Measurements from ENCODE around the gene TSC2. TPM values are rescaled to one million over a fixed set of nuclear protein-coding genes. Genes with fewer than 3 reads are reported as not detected.

The TSC2 gene
- total RNA-seq, 4 donors from 2014 or later, result 103 to 193 (median 143) TPM

DNA sequence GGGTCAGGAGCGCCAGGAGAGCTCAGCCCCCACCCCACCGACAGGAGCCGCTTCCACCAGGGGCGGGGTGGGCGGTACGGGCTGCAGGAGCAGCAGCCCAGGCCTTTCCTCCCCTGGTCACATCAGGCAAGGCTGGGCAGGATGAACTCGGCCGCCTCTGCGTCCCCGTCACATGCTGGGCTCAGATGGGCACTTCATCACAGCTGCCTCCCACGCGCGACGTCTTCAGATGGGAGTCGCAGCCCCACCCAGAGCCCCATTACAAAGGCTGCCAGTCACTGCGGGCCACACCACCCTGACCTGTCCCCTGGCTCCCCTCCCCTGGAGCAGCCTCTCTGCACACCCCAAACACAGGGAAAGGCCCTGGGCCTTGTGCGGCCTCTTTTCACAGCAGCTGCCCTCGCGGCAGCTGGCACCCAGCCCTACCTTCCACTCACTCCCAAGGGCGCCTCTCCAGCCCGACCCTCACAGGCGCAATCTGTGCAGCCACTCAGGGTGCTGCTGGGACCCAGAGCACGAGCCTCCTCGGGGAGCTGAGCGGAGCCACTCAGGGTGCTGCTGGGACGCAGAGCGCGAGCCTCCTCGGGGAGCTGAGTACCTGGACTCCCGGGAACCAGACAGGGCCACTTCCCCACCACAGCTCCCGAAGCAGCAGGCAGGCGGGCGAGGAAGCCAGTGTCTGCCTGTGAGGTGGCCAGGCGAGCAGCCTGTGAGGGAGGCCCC, 42.8 kb upstream of the TSC2 start:
- no peaks in the 10 kb centered on the region for H3K27me3 ChIP-seq
- H3K9me3 ChIP-seq, result no peaks in the 10 kb centered on the region
- no peak overlapping the region for H3K27ac ChIP-seq
- DNase-seq (ENCODE audit: low spot score in 2 of 2), result no peak
- peaks cover 36% of the 10 kb centered on the region for H3K36me3 ChIP-seq
- WGBS, result 72% methylated on average over 9 of the region's 34 CpGs
- H3K4me3 ChIP-seq, result no peak overlapping the region
- H3K4me1 ChIP-seq, result peaks cover 59% of the 10 kb centered on the region
- TF ChIP-seq, protein P1, sequence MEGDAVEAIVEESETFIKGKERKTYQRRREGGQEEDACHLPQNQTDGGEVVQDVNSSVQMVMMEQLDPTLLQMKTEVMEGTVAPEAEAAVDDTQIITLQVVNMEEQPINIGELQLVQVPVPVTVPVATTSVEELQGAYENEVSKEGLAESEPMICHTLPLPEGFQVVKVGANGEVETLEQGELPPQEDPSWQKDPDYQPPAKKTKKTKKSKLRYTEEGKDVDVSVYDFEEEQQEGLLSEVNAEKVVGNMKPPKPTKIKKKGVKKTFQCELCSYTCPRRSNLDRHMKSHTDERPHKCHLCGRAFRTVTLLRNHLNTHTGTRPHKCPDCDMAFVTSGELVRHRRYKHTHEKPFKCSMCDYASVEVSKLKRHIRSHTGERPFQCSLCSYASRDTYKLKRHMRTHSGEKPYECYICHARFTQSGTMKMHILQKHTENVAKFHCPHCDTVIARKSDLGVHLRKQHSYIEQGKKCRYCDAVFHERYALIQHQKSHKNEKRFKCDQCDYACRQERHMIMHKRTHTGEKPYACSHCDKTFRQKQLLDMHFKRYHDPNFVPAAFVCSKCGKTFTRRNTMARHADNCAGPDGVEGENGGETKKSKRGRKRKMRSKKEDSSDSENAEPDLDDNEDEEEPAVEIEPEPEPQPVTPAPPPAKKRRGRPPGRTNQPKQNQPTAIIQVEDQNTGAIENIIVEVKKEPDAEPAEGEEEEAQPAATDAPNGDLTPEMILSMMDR (IDR thresholded peaks at IDR 0.05), result no peak
- TF ChIP-seq POLR2AphosphoS5 (IDR thresholded peaks at IDR 0.05), result no peak
- no peak for TF ChIP-seq POLR2A (IDR thresholded peaks at IDR 0.05)
- no peak for TF ChIP-seq EP300 (IDR thresholded peaks at IDR 0.05)

DNA sequence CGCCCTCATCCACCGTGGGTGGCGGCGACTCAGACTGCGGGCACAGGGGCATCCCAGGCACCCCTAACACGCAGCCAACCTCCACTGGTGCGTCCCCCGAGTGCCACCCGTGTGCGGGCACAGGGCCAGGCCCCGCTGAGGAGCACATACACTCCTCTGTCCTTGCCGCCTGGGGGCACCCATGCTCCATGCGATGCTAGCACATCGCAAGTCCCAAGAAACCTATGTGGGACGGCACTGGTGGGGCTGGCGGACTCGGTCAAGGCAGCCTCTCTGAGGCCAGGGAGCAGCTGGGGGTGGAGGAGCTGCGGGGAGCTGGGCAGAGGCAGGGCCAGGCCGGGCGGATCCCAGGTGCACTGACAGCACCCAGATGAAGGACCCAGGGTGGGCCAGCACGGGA, 42.1 kb upstream of the TSC2 start:
- WGBS, result 68% methylated on average over 8 of the region's 21 CpGs
- no peak overlapping the region for H3K27ac ChIP-seq
- TF ChIP-seq POLR2AphosphoS5 (IDR thresholded peaks at IDR 0.05) (no peak), EP300 (IDR thresholded peaks at IDR 0.05) (no peak), POLR2A (IDR thresholded peaks at IDR 0.05) (no peak)
- TF ChIP-seq, protein P1 (IDR thresholded peaks at IDR 0.05), result no peak
- H3K27me3 ChIP-seq, result no peaks in the 10 kb centered on the region
- peaks cover 66% of the 10 kb centered on the region for H3K4me1 ChIP-seq
- no peaks in the 10 kb centered on the region for H3K9me3 ChIP-seq
- peaks cover 29% of the 10 kb centered on the region for H3K36me3 ChIP-seq
- no peak for DNase-seq (ENCODE audit: low spot score in 2 of 2)
- H3K4me3 ChIP-seq, result no peak overlapping the region

DNA sequence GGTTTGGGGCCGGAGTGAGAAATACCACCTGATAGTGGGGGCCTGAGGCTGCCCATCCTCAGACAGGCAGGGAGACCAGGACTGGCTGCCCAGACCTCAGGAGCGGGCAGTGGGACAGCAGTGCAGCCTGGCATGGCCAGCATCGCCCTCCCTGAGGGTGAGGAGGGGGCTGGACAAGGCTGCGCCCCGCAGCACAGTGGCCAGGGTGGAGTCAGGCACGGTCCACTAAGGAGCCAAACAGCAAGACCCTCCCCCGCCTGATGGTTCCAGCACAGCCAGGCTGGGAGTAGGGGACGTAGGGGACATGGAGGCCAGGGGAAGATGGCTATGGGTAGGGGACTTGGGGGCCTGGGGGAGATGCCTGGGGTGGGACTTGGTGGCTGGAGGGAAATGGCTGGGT, 41.5 kb upstream of the TSC2 start:
- TF ChIP-seq EP300 (IDR thresholded peaks at IDR 0.05), result no peak
- no peak for TF ChIP-seq POLR2AphosphoS5 (IDR thresholded peaks at IDR 0.05)
- TF ChIP-seq, protein P1 (IDR thresholded peaks at IDR 0.05), result no peak
- no peak for TF ChIP-seq POLR2A (IDR thresholded peaks at IDR 0.05)
- no peaks in the 10 kb centered on the region for H3K27me3 ChIP-seq
- H3K9me3 ChIP-seq, result no peaks in the 10 kb centered on the region
- DNase-seq (ENCODE audit: low spot score in 2 of 2), result no peak
- no peak overlapping the region for H3K4me3 ChIP-seq
- H3K27ac ChIP-seq, result no peak overlapping the region
- 93% methylated on average over 6 of the region's 8 CpGs for WGBS
- peaks cover 22% of the 10 kb centered on the region for H3K36me3 ChIP-seq
- peaks cover 67% of the 10 kb centered on the region for H3K4me1 ChIP-seq

DNA sequence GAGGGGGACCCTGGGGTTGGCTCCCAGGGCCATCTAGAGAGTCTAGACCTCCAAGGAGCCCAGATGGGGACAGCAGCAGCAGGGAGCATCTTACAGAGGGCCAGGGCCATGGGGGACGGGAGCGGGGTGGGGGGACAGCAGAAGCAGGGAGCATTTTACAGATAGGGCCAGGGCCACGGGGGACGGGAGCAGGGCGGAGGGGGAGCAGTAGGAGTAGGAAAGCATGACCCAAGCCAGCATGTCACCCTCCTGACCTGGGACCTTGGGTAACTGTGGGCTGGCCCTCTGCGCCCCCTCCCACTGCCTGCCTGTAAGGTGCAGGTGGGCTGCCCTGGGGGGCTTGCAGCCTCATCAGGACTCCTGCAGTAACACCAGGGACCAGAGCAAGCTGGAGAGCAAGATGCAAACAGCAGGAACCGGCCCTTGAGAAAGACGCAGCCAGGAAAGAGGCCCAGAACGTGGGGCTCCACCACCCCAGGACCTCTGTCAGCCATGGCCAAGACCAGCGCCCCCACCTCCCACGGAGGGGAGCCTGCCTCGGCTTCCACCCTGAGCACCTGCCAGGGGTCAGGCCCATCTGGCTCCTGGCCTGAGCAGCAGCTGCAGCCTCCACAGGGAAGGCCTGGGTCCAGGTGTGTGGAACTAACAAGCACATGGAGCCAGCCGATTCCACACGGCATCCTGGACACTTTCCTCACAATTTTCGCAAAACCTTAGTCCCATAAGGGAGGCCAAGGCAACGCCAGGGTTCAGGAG, 40.5 kb upstream of the TSC2 start:
- Histone ChIP-seq H3K4me3 (peak overlapping the region; percentile 99), H3K27me3 (no peaks in the 10 kb centered on the region), H3K27ac (peak overlapping the region; percentile 97), H3K9me3 (no peaks in the 10 kb centered on the region), H3K36me3 (peaks cover 13% of the 10 kb centered on the region), H3K4me1 (peaks cover 67% of the 10 kb centered on the region)
- 74% methylated on average over 9 of the region's 16 CpGs for WGBS
- TF ChIP-seq, protein P1 (IDR thresholded peaks at IDR 0.05), result no peak
- no peak for TF ChIP-seq EP300 (IDR thresholded peaks at IDR 0.05)
- no peak for TF ChIP-seq POLR2AphosphoS5 (IDR thresholded peaks at IDR 0.05)
- no peak for TF ChIP-seq POLR2A (IDR thresholded peaks at IDR 0.05)
- no peak for DNase-seq (ENCODE audit: low spot score in 2 of 2)

DNA sequence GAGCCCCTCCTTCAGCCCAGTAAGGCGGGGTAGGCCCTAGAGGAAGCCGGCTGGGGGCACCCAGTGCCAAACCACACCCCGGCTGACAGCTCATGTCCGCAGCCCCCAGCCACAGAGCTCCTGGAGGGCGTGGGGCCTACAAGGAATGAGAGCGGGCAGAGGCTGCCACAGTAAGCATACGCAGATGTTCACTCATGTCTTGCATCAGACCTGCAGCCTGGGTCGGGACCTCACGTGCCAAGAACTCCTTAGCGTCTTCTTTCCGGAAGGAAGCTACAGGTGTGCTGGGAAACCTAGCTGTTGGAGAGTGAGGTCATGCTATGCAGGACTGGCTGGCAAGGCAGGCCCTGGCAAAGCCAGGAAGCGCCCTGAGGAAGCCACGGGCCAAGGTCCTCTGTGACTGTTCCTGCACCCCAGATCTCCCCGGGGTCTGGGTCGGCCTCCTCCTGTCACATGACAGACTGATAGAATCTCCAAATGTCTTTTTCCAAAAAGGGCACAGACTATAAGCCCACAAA, 39.7 kb upstream of the TSC2 start:
- H3K9me3 ChIP-seq, result no peaks in the 10 kb centered on the region
- H3K36me3 ChIP-seq, result peaks cover 5% of the 10 kb centered on the region
- TF ChIP-seq POLR2A (IDR thresholded peaks at IDR 0.05) (no peak), EP300 (IDR thresholded peaks at IDR 0.05) (no peak), POLR2AphosphoS5 (IDR thresholded peaks at IDR 0.05) (peak in 2 of 3 donors; percentile 77 to 84)
- TF ChIP-seq, protein P1 (IDR thresholded peaks at IDR 0.05), result no peak
- DNase-seq (ENCODE audit: low spot score in 2 of 2), result peak in 1 of 2 donors; percentile 89
- 40% methylated on average over 15 of the region's 15 CpGs for whole genome bisulfite sequencing
- H3K27ac ChIP-seq, result peak overlapping the region; percentile 97
- no peaks in the 10 kb centered on the region for H3K27me3 ChIP-seq
- H3K4me3 ChIP-seq, result peak overlapping the region; percentile 99
- H3K4me1 ChIP-seq, result peaks cover 67% of the 10 kb centered on the region
